ENCODE measurements around the gene CDC42BPA.

DNA sequence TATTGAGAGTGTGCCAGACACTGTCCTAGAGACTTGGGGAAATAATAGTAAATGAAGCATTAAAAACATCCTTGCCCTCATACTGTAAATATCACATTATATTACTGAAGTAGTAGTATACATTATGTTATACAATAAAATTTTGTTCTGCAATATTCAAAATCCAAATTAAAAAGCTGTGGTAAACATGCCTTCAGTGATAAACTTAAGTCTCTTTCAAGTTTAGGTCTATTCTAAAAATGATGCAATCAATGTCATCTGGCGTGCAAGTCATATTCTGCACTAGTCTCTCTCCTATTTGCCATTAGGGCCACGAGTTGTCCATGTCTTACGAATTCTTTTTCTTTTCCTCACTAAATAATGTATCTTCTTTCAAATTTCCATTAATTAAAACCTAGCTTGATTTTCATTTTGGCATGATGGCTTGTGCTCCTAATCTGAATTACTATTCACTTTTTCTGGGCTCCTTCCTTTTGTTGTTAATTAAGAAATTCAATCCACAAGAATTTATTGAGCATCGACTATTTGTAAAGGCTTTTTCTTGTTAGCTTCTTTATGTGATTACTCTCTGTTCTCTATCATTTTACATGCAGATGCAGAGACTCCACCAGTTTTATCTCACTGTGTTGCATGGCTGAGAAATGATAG lies 247.5 kb downstream of the CDC42BPA start:
- TF ChIP-seq CTCF (IDR thresholded peaks at IDR 0.05) = no peak
- TF ChIP-seq POLR2A (IDR thresholded peaks at IDR 0.05) = no peak

Measured in testis (tissue), 2 donors.